Rectal smooth muscle tissue (tissue), 1 donor: Measurements from ENCODE around the gene ZBTB20.

Experiments used
- H3K27ac ChIP-seq: one replicate; pipeline ENCODE4 v1.7.0; 2013; ENCODE audit warnings: low read depth, low read length, inconsistent platforms
- H3K27me3 ChIP-seq: one replicate; pipeline ENCODE4 v1.7.0; 2013; ENCODE audit warnings: low read length; ENCODE audit not compliant: control insufficient read depth, insufficient read depth
- H3K36me3 ChIP-seq: one replicate; pipeline ENCODE4 v1.7.0; 2013; ENCODE audit warnings: low read length; ENCODE audit not compliant: control insufficient read depth, insufficient read depth
- H3K4me1 ChIP-seq: one replicate; pipeline ENCODE4 v1.7.0; 2013; ENCODE audit warnings: low read length; ENCODE audit not compliant: control insufficient read depth, insufficient read depth
- H3K4me3 ChIP-seq: one replicate; pipeline ENCODE4 v1.7.0; 2013; ENCODE audit warnings: low read length
- H3K9ac ChIP-seq: one replicate; pipeline ENCODE4 v1.7.0; 2013; ENCODE audit warnings: low read length

ZBTB20 gene

DNA sequence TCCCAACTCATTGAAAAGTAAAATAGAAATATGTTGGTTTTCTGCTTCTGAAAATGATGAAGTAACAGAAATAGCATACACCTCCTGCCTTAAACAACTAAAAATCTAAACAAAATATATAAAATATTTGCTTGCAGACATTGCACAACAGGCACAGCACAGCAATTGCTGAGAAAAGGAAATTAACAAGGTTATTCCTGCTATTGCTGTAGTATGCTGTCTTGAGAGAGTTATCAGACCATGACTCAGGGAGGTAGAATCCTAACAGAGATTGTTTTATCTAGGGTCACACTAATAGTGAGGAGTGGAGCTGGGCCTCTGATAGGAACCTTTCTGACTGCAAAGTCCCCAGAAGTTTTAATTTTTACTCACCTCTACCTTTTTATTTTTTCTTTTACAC is 72.6 kb downstream of the ZBTB20 start:
- H3K36me3 ChIP-seq, result no peaks in the 10 kb centered on the region
- H3K4me1 ChIP-seq, result no peaks in the 10 kb centered on the region
- H3K27ac ChIP-seq, result no peak overlapping the region
- no peaks in the 10 kb centered on the region for H3K27me3 ChIP-seq
- no peak overlapping the region for H3K4me3 ChIP-seq
- no peak overlapping the region for H3K9ac ChIP-seq

DNA sequence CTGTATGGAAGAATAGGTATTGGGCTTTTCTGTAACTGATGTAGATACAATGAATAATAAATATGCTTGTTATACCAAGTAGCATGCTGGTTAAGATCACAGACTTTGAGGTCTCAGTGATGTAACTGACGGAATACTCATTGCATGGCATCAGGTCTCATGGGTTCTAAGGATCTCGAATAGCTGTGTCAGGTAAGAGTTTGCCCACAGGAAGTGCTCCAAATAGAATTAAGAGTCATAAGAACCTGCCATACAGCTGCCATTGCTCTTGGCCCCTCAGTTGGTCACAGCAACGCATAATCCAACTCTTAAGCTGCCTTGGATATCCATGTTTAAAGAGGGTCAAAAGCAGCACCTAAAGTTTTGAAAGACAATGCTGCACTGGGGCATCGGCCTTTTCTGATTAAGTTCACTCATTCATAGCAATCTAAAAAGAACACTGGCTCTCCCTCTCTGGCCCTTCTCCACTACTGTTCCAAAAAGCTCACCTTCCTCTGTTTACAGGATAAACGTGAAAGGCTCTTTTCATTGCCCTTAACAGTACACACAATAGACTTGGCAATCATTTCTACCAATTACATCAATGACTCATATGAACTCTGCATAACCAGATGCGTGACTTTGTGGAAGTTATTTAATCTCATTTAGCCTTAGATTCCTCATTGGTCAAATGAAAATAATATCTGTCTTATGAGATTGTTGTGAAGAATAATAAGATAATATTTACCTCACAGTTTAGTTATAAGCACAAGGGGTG is 74.6 kb downstream of the ZBTB20 start:
- Histone ChIP-seq H3K27me3 (no peaks in the 10 kb centered on the region), H3K36me3 (no peaks in the 10 kb centered on the region), H3K9ac (no peak overlapping the region), H3K27ac (no peak overlapping the region), H3K4me1 (no peaks in the 10 kb centered on the region), H3K4me3 (no peak overlapping the region)

DNA sequence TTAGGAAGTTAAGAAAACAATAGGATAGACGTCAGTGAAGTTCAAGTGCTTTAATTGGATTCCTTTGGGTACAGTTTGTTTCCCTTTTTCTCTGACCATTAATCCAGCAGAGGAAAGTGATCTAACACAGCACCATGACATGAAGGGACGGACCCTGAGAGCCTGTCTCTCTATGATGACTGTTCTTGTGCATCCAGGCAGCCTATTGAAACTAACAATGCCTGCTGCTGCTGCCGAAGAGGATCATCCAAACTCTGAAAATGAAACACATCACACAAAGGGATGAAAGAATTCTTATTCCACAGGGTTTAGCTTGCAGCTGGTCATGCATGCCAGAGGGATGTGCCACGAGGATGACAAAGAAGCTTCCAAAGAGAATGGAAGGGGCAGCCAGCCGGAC is 75.5 kb downstream of the ZBTB20 start:
- H3K9ac ChIP-seq, result no peak overlapping the region
- H3K4me1 ChIP-seq, result no peaks in the 10 kb centered on the region
- no peak overlapping the region for H3K27ac ChIP-seq
- no peak overlapping the region for H3K4me3 ChIP-seq
- H3K36me3 ChIP-seq, result no peaks in the 10 kb centered on the region
- no peaks in the 10 kb centered on the region for H3K27me3 ChIP-seq

DNA sequence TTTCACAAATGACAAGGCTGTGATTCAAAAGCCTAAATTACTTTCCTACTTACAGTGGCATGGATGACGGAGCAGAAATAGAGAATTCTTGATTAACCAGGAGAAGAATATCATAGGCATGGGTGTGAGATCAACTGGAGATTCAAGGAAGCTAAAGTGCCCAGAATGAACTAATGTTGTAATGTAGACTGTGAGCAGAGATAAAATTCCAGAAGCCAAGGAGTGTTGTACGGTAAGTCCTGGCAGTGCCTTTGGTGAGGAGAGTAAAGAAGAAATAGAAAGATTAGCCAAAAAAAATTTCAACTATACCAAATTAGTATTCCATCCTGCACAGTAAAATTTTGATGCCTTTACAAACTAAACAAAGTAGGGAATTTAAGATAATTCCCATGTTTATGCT is 75.9 kb downstream of the ZBTB20 start:
- no peak overlapping the region for H3K9ac ChIP-seq

DNA sequence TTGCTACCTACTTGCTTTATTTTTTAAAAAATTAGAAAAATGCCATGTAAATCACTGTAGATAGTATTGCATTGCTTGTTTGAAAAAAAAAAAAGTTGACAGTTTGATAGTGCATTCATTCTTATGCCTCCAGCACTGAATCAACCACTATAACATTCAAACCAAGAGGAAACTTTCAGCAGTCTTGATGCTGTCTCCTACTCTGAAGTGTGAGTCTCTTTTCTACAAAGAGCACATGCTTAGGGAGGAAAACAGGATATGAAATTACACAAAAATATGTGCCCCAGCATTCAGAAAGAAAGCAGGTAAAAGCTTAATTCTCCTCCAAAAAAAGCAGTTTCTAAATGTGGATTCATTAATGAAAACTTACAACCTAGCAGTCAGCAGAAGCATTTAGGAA is 78.3 kb downstream of the ZBTB20 start:
- Histone ChIP-seq H3K27ac (no peak overlapping the region), H3K9ac (no peak overlapping the region), H3K4me1 (no peaks in the 10 kb centered on the region), H3K27me3 (no peaks in the 10 kb centered on the region), H3K36me3 (no peaks in the 10 kb centered on the region), H3K4me3 (no peak overlapping the region)

More for the DNA sequence above, 75.9 kb downstream of the ZBTB20 start:
- no peaks in the 10 kb centered on the region for H3K36me3 ChIP-seq
- no peaks in the 10 kb centered on the region for H3K27me3 ChIP-seq
- no peaks in the 10 kb centered on the region for H3K4me1 ChIP-seq
- no peak overlapping the region for H3K27ac ChIP-seq
- no peak overlapping the region for H3K4me3 ChIP-seq

DNA sequence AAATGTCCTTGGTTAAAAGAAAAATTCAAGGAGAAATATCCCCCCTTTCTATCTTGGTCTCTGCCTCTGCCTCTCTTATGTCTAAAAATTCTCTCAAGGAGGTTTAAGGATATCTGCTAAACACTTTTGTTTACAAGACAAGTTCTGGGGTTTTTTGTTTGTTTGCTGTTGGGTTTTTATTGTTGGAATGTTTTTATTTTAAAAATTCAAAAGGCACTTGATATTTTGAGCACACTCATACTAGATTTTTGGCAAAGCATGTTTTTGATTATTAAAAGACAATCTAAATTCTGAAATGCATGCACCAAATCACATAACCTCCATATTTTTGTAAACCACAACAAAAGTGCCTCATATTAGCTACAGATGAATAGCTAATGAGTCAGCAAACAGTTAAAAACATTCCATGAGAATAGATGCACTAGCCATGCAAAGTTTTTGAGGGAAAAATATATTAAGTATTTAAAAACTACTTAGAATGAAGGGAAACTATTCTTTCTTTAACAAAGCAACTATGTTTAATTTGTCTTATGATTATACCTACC is 84.6 kb downstream of the ZBTB20 start:
- no peak overlapping the region for H3K9ac ChIP-seq
- H3K27me3 ChIP-seq, result no peaks in the 10 kb centered on the region
- H3K4me1 ChIP-seq, result no peaks in the 10 kb centered on the region
- H3K27ac ChIP-seq, result no peak overlapping the region
- H3K36me3 ChIP-seq, result no peaks in the 10 kb centered on the region
- H3K4me3 ChIP-seq, result no peak overlapping the region

DNA sequence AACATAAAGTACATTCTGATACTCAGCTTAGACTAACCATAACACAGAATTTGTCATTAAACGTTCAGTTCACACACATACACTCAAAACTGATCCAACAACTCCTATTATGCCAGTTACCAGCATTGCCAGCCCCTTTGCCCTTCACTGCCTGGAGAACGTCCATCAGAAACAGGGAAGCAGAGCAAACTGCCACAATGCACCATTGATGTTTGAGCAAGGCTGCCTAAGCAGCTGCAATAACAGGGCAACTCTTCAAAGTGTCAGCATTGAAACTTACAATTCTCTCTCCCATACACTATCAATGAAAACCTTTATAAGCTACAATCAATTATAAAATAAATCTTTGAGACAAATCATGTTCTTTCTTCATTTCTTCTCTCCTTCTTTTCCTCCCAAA is 85.1 kb downstream of the ZBTB20 start:
- Histone ChIP-seq H3K27ac (no peak overlapping the region), H3K36me3 (no peaks in the 10 kb centered on the region), H3K4me1 (no peaks in the 10 kb centered on the region), H3K9ac (no peak overlapping the region), H3K27me3 (no peaks in the 10 kb centered on the region), H3K4me3 (no peak overlapping the region)

DNA sequence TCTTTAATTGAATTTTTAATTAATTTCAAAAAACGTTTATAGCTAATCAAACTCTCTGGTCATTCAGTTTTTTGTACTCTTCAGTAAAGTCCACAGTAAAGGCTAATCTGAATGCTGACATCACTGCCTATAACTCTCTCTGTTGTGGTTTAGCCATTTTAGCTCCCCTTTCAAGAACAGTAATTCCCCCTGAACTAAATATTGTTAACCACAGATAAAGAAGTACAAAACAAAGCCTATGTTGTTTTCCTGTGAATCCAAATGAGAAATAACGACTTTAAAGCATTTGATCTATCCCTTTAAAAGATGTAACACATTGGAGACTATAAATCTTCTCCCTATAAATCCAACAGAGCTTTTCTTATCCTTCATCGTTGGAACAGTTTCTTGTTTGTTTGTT is 94.2 kb downstream of the ZBTB20 start:
- no peak overlapping the region for H3K4me3 ChIP-seq
- H3K27me3 ChIP-seq, result no peaks in the 10 kb centered on the region
- H3K4me1 ChIP-seq, result no peaks in the 10 kb centered on the region
- no peaks in the 10 kb centered on the region for H3K36me3 ChIP-seq
- no peak overlapping the region for H3K9ac ChIP-seq
- no peak overlapping the region for H3K27ac ChIP-seq

GRCh38 chr3:115042351-115042750 is 104.7 kb downstream of the ZBTB20 start:
- H3K4me1 ChIP-seq, result no peaks in the 10 kb centered on the region
- no peak overlapping the region for H3K9ac ChIP-seq
- H3K4me3 ChIP-seq, result no peak overlapping the region
- no peaks in the 10 kb centered on the region for H3K27me3 ChIP-seq
- H3K36me3 ChIP-seq, result no peaks in the 10 kb centered on the region
- H3K27ac ChIP-seq, result no peak overlapping the region

DNA sequence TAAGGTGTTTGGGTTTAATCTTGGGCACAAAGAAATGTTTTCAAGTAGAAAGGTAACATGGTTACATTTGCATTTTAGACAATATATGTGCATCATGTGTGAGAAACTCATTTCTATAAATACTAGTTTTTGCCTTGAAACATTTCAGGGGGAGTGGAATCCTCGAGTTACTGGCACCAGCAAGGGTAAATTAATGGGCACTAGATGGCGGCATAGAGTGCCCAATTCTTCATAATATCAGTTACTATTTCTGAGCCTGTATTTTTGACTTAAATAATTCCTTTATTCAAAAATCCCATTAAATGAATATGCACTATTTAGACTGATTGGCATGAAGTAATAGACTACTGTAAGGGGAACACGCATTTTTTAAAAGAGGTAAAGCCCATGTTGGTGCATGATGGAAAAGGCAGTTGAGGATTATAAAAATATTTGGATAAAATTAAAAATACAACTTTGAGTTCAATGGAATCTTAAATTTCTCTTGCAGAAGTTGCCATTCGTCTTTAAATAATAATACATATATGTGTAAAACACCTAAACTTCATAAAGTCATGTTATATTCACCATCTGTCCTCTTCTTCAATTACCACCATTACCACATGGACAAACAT is 106.3 kb downstream of the ZBTB20 start:
- no peaks in the 10 kb centered on the region for H3K36me3 ChIP-seq
- H3K4me1 ChIP-seq, result no peaks in the 10 kb centered on the region
- no peak overlapping the region for H3K27ac ChIP-seq
- no peaks in the 10 kb centered on the region for H3K27me3 ChIP-seq
- H3K4me3 ChIP-seq, result no peak overlapping the region
- no peak overlapping the region for H3K9ac ChIP-seq

DNA sequence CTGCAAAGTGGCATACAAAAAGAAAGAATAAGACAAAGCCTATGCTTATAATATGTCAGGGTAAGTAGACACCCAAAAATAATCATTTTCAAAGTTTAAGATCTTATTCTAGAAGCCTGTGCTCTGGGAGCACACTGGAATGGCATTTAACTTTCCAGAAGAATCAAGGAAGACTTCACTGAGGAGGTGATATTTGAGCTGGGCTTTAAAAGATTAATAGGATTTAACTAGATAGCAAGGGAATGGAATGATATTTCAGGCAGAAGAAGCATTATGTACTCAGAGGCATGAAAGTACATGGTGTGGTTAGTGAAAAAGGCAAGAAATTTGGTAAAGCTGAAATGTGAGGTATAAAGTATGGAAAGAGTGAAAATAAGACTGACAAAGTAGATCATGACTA is 106.8 kb downstream of the ZBTB20 start:
- Histone ChIP-seq H3K9ac (no peak overlapping the region), H3K27ac (no peak overlapping the region), H3K4me3 (no peak overlapping the region), H3K27me3 (no peaks in the 10 kb centered on the region), H3K36me3 (no peaks in the 10 kb centered on the region), H3K4me1 (no peaks in the 10 kb centered on the region)

DNA sequence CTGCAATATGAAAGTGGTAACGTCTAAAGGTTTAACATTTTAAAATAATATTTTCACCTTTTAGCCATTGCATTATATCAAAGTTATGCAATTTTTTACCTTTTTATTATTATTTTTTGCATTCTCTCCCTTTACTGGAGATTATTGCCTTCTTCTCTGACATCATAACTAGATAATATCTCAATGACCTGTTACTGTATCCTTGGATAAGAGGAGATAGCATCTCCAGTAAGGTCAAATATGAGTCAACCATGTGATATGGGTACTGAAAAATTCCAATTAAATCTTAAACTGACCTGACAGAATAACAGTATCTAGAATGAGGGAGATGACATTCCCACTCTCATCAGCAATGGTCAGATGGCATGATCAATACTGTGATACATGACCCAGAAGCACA is 108.3 kb downstream of the ZBTB20 start:
- Histone ChIP-seq H3K9ac (no peak overlapping the region), H3K27ac (no peak overlapping the region), H3K4me3 (no peak overlapping the region), H3K27me3 (no peaks in the 10 kb centered on the region), H3K36me3 (no peaks in the 10 kb centered on the region), H3K4me1 (no peaks in the 10 kb centered on the region)
